T follicular helper cell (primary cell): ENCODE measurements around the gene SLC38A10.
A peak's percentile ranks its signal among the peaks of the same experiment; 100 is the strongest.

ENCODE experiments used
- DNase-seq: peaks from one replicate; pipeline ENCODE4 v3.0.0-alpha.2; 2020; ENCODE audit warnings: low read depth

The SLC38A10 gene

DNA sequence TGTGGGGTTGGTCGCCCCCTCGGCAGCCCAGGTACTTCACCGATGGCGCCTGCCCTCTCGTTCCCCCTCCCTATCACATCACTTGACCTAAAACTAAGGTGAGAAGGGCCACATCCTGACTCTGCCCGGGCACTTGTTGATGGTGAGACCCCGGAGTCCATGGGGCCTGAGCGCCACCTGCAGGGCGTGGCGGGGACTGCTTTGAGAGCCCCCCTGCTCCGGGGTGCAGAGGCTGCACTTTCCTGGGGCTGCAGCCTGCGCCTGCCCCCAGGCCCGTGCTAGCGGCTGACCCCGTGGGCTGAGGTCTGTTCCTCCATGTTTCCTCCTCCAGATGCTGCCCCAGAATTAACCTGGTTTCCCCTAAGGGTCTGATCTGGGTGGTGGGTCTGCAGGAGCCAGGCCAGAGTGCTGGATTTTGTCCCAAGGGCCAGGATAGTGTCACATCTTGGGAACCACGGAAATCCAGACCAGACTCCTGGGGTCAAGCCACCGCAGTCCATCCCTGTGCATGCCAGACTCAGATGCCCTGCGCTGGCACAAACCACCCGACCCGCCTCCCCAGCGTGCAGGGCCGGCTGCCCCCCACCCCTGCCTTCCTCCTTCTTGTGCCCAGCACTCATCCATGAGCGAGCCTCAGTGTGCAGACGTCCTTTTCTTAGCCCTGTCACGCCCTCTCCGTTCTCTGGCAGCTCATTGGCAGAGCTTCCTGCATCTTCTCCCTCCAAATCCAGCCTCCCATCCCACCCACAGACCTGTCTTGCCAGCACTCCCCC, 53.3 kb downstream of the SLC38A10 start:
- peak; percentile 36 for DNase-seq

DNA sequence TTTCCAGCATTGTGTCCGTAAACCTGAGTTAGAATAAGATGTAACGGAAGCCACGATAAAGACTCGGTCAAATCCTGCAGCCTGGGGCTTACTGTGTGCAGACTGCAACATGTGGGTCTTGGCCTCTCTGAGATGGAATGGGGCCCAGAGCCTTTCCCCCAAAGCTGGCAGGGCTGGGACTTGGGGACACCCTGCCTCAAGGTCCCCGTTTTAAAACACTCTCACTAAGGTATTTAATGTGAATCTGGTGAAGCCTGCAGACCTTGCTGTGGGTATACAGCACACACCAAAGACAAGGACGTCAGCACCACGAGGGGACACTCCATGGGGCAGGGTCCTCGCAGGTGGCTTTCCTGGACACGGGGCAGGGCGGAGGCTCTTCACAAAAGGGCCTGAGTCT, 53.9 kb downstream of the SLC38A10 start:
- no peak for DNase-seq

DNA sequence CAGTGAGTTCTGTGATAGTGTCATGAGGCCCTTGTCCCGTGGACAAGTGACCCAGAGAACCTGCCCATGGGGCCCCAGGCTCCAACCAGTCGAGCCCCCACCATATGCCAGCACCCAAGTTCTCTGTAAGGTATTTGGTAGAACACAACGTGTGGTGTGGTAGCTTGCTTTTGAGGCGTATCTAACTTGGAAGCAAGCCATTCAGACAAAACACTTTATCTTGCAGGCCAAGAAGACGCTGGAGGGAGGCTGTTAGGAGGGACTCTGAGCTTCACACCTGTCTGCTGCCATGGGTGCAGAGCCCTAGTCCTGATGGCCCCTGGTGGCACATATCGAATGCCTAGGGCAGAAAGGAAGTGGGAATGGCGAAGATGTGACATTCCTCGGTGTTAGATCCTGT, 54.3 kb downstream of the SLC38A10 start:
- DNase-seq = no peak

DNA sequence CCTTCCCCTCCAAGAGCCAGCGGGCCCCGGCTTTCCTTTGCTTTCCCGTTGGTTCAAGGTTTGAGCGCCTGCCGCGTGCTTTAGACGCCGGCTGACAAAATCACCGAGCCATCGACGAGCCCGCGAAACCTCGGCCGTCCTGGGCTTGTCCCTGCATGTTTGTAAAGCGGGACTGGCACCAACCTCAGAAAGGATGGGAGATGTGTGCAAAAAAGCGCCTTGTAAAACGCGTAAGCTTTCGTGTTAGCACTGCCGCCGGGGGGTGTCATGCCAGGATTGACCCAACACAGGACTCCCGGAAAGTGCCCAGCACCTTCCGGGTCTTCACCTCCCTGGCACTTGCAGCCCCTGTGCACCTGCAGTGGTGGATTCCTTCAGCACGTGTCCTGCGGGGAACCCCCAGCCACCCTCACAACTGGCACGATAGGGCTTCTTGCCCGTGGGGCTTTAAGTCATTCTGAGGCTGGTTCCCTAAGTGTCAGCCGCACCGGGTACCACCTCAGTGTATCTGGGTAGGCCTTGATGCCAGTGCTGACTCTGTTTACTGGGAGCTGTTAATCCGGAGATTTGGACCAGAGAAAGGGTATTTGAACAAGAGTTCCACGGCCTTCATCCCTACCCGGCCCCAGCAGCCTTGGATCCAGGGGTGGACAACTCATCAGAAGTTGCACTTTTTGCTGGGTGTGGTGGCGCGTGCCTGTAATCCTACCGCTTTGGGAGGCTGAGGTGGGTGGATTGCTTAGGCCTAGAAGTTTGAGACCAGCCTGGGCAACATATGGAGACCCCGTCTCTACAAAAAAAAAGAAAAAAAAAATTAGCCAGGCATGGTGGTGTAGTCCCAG, 55.2 kb downstream of the SLC38A10 start:
- DNase-seq = no peak

DNA sequence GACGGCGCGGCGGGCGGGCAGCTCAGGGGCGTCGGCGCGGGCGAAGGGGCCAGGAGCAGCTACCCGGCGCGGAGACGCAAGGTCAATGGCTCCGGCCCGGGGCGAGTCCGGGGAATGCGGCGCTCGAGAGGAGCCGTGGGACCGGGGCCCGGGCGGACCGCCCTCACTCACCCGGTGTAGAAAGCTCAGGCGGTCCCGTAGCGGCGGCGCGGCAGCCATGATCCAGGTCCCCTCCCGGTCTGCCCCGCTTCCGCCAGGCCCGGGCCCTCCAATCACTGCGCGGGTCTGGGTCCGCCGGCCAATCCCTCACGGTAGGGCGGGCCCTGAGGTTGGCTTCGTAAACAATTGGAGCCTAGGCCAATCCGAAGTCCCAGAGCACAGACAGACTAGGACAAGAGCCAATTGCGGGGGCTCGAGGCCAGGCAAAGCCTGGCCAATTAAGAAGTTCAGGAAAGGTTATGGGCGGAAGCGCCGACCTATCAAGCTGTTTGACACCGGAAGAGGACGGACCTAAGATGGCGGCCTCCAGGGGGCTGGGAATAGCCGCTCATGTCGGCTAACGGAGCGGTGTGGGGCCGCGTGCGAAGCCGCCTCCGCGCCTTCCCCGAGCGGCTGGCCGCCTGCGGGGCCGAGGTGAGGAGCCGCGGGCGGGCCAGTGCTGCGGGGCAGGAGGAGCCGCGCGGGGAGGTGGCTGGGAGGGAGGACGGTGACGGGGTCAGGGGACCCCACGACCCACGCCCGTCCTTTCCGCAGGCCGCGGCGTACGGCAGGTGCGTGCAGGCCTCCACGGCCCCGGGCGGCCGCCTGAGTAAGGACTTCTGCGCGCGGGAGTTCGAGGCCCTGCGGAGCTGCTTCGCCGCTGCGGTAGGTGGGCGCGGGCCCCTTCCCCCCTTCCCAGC, 56.0 kb downstream of the SLC38A10 start, which contains the start of the genes NDUFAF8 and TEPSIN:
TSS of gene NDUFAF8 (plus strand) at position 504 of the 899 bp plus-strand sequence. CDS start at position 550, 46 bp downstream.
TSS of gene TEPSIN (minus strand) at position 241 of the 899 bp plus-strand sequence. CDS start at position 219, 22 bp downstream.
- peak; percentile 92 for DNase-seq

DNA sequence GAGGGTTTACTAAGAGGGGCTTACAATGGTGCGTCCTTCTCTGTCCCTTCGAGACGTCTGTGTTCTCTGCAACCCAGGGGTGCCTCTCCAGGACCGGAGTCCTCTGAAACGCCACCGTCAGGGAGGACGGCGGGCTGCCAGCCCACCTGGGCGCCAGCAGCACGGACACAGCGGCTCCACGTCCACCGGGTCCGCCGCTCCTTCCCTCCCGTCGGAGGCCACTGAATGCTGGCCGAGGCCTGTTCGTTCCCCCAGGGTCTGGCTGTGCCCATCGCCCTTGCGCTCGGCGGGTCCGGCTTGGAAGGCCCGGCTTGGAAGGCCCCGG, 56.7 kb downstream of the SLC38A10 start:
- no peak for DNase-seq

DNA sequence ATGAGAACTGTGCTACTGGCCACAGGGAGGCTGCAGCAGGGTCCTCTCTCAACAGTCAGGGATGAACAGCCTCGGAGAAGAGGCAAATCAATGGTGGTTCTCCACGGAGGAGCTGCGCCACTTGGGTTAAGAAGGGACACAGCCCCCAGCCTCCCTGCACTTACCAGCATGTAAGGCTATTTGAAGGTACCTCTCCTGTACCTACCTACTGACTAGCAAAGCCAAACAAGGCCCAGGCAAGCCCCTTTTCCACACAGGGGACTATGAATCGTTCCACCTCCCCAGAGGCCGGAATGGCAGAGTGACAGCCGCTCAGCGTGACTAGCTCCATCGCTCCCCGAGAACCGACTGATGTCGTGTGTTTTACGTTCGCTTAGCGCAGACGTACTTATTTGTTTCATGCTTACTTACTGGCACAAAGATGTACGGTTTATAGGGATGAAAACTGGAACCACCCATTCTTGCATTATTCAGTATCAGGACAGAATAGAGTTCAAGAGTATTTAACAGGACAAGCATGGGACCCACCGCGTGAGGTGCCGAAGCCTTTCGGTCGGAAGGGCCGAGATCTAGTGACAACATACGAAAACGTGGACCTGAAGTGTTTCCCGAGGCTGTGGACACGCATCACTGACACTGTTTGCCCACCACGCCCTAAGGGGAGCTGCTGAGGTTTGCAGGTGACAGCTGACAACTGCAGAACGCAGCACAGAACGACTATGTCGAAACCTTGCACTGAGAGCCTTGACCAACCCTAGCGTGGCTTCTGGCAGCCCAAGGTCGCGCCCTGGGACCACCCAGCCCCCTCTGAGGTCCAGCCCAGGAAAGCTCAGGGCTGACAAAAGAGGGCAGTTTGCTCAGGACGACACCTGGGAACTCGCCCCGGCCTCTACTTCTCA, 57.3 kb downstream of the SLC38A10 start:
- DNase-seq = no peak

DNA sequence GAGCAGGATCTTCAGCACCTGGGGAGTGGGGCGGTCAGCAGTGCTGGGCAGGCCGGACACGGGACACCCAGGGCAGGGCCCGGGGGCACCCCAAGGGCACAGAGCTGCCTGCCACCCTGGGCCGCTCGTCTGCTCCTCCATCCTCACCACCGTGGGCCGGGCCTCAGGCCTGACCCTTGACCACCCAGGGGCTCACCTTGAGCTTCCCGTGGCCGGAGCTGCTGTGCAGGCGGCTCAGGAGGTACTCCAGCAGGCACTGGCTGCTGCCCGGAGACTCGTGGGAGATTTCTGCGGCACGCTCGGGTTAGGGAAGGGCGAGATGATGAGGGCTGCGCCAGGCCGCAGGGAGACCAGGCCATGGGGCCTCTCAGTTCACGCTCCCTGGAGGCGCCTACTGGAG, 58.3 kb downstream of the SLC38A10 start:
- DNase-seq = no peak

DNA sequence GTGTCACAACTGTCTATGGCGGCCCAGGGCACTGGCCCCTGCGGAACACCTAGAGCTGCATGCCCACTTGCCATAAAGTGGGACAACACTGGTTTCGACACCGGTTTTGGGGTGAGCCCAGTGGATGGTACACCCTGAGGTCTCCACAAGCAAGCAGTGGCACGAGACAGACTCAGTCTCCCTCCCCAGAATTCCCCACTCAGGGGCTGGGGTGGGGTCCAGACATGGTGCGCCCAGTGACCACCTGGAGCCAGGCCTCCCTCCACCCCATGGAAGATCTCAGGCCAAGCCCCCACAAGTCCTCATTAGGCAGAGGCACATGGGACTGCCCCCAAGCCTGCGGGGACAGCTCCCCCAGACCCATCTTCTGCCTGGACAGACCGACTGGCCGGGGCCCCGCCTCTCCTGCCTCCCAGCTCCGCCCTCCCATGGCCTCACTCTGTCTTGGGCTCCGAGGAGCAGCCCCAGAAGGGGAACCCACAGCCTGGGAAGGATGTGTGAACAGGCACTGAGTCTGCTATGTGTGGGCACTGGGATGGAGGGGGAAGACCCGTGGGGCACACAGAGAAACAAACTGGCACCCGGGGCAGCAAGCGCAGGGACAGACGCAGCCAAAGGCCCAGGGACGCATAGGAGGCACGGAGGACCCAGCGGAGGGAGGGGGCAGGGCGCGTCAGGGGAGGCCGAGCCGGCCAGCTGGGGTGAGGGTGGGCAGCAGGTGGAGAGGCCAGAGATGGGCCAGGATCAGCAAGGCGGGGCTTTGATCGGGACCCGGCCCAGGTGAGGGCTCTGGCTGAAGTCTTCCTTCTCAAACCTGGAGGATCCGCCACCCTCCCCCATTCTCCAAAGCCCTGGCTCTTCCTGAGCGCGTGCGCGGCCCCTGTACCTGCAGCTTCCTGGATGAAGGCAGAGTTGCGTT, 59.0 kb downstream of the SLC38A10 start:
- DNase-seq = no peak

DNA sequence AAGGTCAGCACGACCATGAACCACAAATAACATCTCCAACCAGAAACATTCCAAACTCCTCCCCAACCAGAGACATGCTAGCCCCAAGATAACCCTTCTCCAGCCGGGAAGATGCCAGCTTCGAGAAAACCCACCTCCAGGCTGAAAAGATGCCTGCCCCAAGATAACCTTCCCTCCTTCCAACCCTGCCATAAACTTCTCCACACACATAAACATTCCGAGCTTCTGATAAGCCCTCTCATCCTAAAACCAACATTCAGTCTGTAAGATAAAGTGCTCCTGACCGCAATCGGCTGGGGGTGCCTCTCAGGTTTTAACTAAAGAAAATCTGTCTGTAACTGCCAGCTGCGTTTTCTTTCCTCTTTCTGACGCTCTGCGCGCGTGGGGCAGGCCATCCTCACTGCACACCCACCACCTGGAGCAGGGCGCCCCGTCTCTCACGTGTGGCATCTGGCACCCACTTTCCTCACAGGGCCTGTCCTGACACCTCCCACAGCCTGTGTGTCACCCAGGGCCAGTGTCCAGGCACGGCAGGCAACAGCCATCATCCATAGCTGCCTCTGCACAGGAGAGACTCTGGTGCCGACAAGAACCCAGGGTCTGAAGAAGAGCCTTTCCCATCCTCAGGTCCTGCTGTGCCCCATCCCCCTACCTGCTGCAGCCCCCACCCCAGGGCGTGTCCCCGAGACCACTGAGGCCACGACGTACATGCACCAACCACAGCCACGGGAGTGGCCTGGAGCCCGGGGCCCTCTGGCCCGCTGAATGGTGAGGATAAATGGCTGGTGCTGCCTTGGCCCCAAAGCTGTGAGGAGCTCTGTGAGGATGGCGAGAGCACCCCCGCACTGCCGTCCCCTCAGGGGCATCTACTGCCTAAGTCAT, 59.9 kb downstream of the SLC38A10 start:
- no peak for DNase-seq

DNA sequence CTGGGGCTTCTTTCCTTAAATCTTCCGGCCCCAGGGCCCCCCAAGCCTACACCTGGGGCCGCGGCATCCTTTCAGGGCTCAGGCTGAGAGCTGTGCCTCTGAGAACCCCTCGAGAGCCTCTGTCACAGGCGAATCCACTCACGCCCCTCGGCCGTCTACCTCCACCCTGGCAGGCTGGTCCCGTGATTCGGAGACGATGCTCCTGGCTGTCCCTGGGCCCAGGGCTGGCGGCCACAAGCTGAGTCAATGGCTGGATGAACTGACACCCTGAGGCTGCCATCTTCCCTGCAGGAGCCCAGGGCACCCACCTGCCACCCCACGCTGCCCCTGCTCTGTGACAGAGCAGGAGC, 60.6 kb downstream of the SLC38A10 start:
- DNase-seq = no peak

DNA sequence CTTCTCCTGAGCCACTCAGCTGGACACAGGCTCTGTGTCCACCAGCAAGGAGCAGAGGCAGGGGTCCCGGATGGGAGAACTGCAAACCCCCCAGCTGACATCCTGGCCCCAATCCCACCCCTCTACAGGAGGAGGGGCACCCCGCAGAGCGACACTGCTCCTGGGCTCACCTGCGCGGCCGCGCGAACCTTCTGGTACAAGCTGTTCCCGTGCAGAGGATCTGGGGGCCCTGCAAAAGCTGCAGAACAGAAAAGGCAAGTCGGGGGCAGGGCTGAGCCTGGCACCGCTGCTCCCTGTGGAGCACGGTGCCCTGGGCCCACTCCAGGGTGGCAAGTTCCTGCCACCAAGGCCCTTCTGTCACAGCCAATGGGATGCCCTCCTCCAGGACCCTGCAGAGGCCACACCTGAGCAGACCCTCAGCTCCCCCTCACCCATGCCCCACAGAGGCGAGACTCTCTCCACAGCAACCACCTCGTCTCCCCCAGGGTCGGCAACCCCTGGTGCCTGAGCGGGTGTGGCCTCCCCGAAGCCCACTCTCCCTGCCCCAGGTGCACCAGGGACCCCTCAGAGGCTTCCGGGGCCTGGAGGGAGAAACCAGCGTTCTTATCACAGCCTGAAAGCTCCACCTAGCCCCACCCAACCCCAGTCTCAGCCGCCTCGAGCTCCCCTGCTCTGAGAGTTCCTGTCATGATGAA, 61.1 kb downstream of the SLC38A10 start:
- DNase-seq = no peak

DNA sequence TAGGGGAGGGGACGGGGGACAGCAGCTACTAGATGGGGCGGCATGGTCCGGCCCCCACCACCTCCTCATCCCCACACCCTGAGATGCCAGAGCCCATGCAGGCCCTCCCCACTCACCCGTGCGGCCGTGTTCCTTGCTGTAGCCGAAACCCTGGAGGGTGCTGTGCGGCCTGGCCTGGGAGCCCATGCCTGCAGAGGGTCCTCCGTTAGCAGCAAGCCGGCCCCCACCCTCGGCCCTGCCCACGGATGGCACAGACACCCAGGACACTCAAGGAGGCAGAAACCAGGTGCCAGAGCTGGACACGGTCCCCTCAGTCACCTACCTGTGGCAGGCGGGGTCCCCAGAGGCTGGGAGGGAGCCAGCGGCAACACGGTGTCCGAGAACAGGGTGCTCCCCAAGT, 61.8 kb downstream of the SLC38A10 start:
- no peak for DNase-seq

DNA sequence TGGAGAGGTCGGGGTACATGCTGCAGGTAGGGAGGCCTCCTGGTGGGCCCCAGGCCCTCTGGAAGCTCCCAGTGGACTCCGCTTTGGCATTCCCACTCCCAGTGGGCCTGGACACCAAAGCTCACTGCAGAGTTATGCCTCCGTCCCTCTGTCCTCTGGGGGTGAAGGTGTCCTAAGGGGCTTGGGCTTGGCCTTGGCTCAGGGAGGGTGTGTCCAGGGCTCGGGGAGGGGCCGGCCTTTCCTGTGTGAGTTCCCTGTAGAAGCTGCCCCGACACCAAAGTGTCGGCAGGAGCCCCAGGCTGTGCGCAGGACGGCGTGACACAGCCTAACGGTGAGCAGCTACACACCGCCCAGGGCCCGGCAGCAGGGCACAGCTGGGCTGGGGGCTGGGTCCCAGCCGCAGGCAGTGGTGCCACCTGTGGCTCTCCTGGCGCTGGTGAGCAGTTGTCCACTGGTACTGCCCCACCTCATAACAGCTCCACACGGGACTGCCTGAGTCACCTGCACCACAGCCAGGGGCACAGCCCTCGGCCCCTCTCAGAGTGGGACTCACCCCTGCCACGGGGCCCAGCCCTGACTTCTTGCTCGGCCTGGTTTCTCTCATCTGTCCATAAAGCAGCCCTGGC, 62.4 kb downstream of the SLC38A10 start:
- DNase-seq = no peak

DNA sequence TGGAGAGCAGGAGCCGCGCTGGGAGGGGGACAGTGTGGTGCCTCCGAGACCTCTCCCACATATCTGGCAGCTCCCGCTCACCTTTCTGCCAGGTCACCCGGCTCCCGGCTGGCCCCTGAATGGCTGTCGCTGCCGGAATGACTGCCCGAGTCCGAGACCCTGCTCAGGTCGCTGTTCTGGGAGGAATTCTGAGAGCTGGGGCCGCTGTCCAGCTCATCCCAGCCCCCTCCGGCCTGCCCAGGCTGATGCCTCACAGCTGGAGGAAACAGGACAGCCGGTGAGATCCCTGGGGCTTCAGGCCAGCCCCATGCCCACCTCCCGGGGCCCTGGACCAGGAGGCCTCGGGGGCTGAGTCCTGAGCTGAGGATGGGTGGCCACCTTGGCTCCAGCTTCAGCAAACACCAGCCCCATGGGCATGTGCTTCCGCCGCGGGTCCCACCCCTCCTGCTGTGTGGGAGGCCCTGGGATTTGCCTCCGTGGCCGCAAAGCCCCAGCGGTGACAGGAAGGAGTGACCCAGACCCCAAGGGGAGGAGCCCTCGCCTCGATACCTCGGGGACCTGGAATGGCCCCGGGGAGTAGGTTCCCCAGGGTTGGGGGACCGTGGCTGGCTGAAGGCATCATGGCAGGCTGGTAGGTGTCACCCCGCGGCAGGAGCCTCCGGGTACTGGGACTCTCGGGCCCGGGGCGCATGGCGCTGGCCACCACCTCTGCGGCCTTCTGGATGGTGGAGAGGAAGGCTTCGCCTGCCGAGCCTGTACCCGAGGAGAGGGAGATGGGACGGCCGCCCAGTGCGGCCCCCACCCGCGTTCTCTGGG, 63.1 kb downstream of the SLC38A10 start:
- DNase-seq = no peak

DNA sequence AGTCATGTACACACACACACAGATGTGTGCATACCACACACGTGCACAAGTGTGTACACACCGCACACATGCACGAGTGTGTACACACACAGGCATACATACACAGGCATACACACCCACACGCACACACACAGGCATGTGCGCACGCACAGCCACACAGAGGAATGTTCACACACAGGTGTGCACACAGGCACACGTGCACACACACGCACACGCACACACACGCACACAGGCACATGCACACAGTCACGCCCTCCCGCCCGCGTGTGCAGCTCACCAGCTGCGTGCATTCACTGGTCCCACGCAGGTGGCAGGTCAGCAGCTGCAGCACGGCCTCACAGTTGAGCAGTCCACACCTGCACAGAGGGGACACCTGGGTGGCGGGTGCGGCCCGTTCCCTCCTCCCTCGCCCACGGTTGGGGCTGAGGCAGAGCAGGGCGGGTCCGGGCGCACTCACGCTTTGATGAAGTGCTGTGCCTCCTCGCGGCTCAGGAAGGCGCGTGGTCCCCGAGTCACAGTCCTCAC, 63.9 kb downstream of the SLC38A10 start:
- no peak for DNase-seq
